ENCODE results near the gene LRP2. TPM values are rescaled to one million over a fixed set of nuclear protein-coding genes. Genes with fewer than 3 reads are reported as not detected.
A peak's percentile ranks its signal among the peaks of the same experiment; 100 is the strongest.
"Not testable (repeated sequence)": the region's sequence is repeated elsewhere in the genome, so short reads cannot be mapped to it uniquely, and the experiment has no call there.

Gene LRP2
- total and polyA plus RNA-seq, 4 donors = 0.09 TPM; not detected in 3

DNA sequence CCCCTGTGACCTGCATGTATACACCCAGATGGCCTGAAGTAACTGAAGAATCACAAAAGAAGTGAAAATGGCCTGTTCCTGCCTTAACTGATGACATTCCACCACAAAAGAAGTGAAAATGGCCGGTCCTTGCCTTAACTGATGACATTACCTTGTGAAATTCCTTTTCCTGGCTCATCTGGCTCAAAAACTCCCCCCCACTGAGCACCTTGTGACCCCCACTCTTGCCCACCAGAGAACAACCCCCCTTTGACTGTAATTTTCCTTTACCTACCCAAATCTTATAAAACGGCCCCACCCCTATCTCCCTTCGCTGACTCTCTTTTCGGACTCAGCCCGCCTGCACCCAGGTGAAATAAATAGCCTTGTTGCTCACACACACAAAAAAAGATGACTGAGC lies 225.9 kb downstream of the LRP2 start:
- intact Hi-C loops (cut with DNase I); H3K4me1 ChIP-seq (ENCODE audit: control insufficient read depth in 1 of 2, insufficient read depth in 2 of 2, low read length in 2 of 2); H3K4me3 ChIP-seq (ENCODE audit: low read length in 2 of 2); H3K27me3 ChIP-seq (ENCODE audit: control insufficient read depth in 1 of 2, insufficient read depth in 2 of 2, low read length in 1 of 2); H3K27ac ChIP-seq (ENCODE audit: low read depth in 1 of 2, low read length in 2 of 2); ATAC-seq (ENCODE audit: low FRiP score); H3K9me3 ChIP-seq (ENCODE audit: control insufficient read depth, low read length); DNase-seq; H3K36me3 ChIP-seq (ENCODE audit: control insufficient read depth in 1 of 2, insufficient read depth in 2 of 2, low read length in 1 of 2): not testable (repeated sequence)
- 81 to 93% methylated on average over 4 to 5 of the region's 5 CpGs for WGBS, 2 donors

DNA sequence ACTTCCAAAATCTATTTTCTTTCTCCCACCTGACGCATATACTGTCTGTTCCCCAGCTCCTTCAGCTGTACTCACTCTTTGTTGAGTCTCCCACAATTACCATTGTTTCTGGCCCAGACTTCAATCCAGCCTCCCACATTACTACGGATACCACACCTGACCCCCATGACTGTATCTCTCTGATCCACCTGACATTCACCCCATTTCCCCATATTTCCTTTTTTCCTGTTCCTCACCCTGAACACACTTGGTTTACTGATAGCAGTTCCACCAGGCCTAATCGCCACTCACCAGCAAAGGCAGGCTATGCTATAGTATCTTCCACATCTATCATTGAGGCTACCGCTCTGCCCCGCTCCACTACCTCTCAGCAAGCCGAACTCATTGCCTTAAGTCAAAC lies 228.1 kb downstream of the LRP2 start:
- ATAC-seq (ENCODE audit: low FRiP score); H3K9me3 ChIP-seq (ENCODE audit: control insufficient read depth, low read length); DNase-seq; H3K36me3 ChIP-seq (ENCODE audit: control insufficient read depth in 1 of 2, insufficient read depth in 2 of 2, low read length in 1 of 2); H3K27me3 ChIP-seq (ENCODE audit: control insufficient read depth in 1 of 2, insufficient read depth in 2 of 2, low read length in 1 of 2); intact Hi-C loops (cut with DNase I); H3K27ac ChIP-seq (ENCODE audit: low read depth in 1 of 2, low read length in 2 of 2); H3K4me1 ChIP-seq (ENCODE audit: control insufficient read depth in 1 of 2, insufficient read depth in 2 of 2, low read length in 2 of 2); H3K4me3 ChIP-seq (ENCODE audit: low read length in 2 of 2): not testable (repeated sequence)
- 80 to 90% methylated on average over 6 of the region's 6 CpGs for WGBS, 2 donors

DNA sequence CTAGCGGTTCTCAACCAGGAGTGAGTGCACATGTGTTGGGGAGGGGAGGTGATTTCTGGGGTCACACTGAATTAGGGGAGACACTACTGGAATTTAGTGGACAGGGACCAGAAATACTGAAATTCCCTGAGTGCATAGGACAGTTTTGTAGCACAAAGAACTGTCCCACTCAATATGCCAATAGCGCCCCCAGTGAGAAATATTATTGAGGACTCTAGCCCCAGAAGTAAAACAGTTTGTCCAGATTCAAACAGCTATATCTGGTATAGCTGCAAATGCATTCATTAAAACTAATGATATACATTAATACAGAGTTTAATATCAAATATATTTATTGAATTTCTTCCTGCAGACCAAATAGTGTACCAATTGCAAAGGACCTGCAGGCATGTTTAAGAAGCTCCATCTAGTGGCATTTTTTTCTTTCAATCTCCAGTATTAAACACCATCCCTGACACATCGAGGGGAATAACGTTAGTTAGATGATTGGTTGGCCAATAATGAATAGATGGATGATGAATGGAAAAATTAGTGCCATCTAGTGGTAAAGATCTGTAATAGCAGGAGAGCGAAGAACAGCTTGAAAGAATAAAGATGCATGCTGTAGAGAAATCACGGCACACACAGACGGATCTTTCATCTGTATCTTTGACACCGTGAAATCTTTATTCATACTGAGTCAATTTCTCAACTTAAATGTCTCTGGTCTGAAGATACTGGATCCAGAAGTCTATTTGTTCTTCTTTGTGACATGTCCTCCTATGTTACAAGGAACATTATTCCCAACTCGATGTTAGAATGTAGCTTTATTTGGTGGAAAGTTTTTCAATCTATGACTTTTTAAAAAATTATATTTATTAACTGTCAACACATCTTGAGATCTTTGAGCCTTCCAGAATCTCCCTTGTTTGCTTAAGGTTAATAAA lies 230.5 kb downstream of the LRP2 start:
- Histone ChIP-seq H3K9me3 (ENCODE audit: control insufficient read depth, low read length) (no peaks in the 10 kb centered on the region), H3K36me3 (ENCODE audit: control insufficient read depth in 1 of 2, insufficient read depth in 2 of 2, low read length in 1 of 2) (no peaks in the 10 kb centered on the region), H3K27me3 (ENCODE audit: control insufficient read depth in 1 of 2, insufficient read depth in 2 of 2, low read length in 1 of 2) (no peaks in the 10 kb centered on the region), H3K4me1 (ENCODE audit: control insufficient read depth in 1 of 2, insufficient read depth in 2 of 2, low read length in 2 of 2) (peaks cover 0 to 2% of the 10 kb centered on the region in 2 donors), H3K27ac (ENCODE audit: low read depth in 1 of 2, low read length in 2 of 2) (no peak overlapping the region), H3K4me3 (ENCODE audit: low read length in 2 of 2) (no peak overlapping the region)
- 31% methylated on average over 9 of the region's 9 CpGs for WGBS, 2 donors
- intact Hi-C loops (cut with DNase I) = no loop called here
- DNase-seq (no peak), ATAC-seq (ENCODE audit: low FRiP score) (peak; percentile 80)

DNA sequence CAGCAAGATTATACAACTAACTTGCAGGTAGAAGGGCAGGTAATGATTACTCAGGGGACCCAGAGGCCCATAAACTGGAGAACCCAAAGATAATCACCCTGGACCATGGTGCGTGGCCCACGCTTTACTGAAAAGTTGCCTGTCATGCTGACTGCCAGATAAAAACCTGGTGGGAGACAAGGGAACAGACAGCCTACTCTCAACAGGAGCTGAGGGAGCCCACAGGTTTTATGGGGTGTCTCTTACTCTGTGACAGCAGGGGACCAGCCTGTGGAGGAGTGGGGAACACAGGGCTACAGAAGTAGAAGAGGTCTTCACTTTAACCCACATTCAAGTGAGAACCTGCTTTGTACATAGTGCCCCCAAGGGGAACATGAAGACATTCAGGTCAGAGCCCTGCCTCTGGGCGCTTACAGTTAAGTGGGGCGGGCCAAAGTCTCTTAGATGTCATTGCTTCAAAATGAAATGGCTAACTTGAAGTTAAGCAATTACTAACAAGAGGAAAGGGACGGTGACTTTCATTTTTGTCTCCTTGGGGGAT lies 232.6 kb downstream of the LRP2 start:
- no peaks in the 10 kb centered on the region for H3K36me3 ChIP-seq (ENCODE audit: control insufficient read depth in 1 of 2, insufficient read depth in 2 of 2, low read length in 1 of 2)
- ATAC-seq (ENCODE audit: low FRiP score) = no peak
- intact Hi-C loops (cut with DNase I) = no loop called here
- H3K27ac ChIP-seq (ENCODE audit: low read depth in 1 of 2, low read length in 2 of 2) = no peak overlapping the region
- peaks cover 0 to 2% of the 10 kb centered on the region in 2 donors for H3K4me1 ChIP-seq (ENCODE audit: control insufficient read depth in 1 of 2, insufficient read depth in 2 of 2, low read length in 2 of 2)
- 90 to 91% methylated on average over 5 of the region's 5 CpGs for WGBS, 2 donors
- no peaks in the 10 kb centered on the region for H3K9me3 ChIP-seq (ENCODE audit: control insufficient read depth, low read length)
- no peak for DNase-seq
- H3K27me3 ChIP-seq (ENCODE audit: control insufficient read depth in 1 of 2, insufficient read depth in 2 of 2, low read length in 1 of 2) = no peaks in the 10 kb centered on the region
- no peak overlapping the region for H3K4me3 ChIP-seq (ENCODE audit: low read length in 2 of 2)

DNA sequence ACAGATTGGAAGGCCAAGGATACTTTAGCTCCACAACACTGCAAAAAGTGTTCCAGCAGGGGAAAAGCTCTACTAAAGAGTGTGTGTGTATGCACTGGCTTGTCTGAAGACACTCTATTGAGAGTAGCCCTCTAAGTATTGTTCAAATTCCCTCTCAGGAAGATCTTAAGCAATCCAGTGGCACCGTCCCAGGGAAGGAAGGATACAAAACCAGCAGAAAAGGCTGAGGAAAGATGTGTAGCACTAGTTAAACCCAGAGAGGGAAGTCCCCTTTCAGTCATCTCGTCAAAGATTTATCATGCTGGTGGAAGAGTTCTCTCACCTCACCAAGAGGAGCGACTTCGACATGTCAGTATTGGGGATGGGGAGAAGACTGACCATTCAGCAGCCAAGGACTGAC lies 242.5 kb downstream of the LRP2 start:
- H3K36me3 ChIP-seq (ENCODE audit: control insufficient read depth in 1 of 2, insufficient read depth in 2 of 2, low read length in 1 of 2) = no peaks in the 10 kb centered on the region
- no peak overlapping the region for H3K4me3 ChIP-seq (ENCODE audit: low read length in 2 of 2)
- WGBS, 2 donors = 88 to 89% methylated on average over 4 of the region's 4 CpGs
- no peaks in the 10 kb centered on the region for H3K9me3 ChIP-seq (ENCODE audit: control insufficient read depth, low read length)
- ATAC-seq (ENCODE audit: low FRiP score) (no peak), DNase-seq (no peak)
- no peak overlapping the region for H3K27ac ChIP-seq (ENCODE audit: low read depth in 1 of 2, low read length in 2 of 2)
- H3K4me1 ChIP-seq (ENCODE audit: control insufficient read depth in 1 of 2, insufficient read depth in 2 of 2, low read length in 2 of 2) = no peaks in the 10 kb centered on the region
- no peaks in the 10 kb centered on the region for H3K27me3 ChIP-seq (ENCODE audit: control insufficient read depth in 1 of 2, insufficient read depth in 2 of 2, low read length in 1 of 2)
- intact Hi-C loops (cut with DNase I) = loop anchor here in 1 of 2 donors (10.0 kb wide), 1 partner anchor 155 kb away; no protein-coding TSS in a partner anchor

DNA sequence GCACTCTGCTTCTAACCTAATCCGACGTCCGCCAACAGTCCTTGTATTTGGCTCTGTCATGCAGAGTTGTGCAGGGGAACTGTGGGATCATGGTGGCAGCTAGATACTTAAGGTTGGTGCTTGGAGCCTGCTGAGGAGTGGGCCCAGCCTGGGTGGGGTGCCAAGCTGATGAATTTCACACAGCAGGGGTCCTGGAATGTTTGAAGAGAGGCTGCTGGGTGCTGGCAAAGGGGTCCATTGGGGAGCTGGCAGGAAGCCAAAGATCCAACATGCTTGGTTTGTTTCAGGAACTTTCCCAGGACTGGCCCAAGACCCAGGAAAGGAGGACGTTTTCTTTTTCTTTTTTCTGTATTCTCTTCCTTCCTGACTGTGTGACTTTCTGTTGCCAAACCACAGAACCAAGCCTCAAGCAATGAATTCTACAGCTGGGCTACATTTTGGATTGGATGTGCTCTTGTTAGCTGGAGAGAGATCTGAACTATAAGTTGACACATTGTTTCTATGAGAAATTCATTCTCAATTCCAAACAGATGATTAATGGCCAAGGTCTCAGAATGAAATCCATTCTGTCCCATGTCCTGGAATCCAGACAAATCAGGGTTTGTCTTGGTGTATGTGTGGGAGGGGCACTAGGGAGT lies 243.1 kb downstream of the LRP2 start:
- Histone ChIP-seq H3K4me3 (ENCODE audit: low read length in 2 of 2) (no peak overlapping the region), H3K27ac (ENCODE audit: low read depth in 1 of 2, low read length in 2 of 2) (no peak overlapping the region), H3K36me3 (ENCODE audit: control insufficient read depth in 1 of 2, insufficient read depth in 2 of 2, low read length in 1 of 2) (no peaks in the 10 kb centered on the region), H3K9me3 (ENCODE audit: control insufficient read depth, low read length) (no peaks in the 10 kb centered on the region), H3K27me3 (ENCODE audit: control insufficient read depth in 1 of 2, insufficient read depth in 2 of 2, low read length in 1 of 2) (no peaks in the 10 kb centered on the region), H3K4me1 (ENCODE audit: control insufficient read depth in 1 of 2, insufficient read depth in 2 of 2, low read length in 2 of 2) (no peaks in the 10 kb centered on the region)
- WGBS, 2 donors = 55 to 64% methylated on average over 4 of the region's 4 CpGs
- DNase-seq (no peak), ATAC-seq (ENCODE audit: low FRiP score) (no peak)
- intact Hi-C loops (cut with DNase I) = loop anchor here in 1 of 2 donors (10.0 kb wide), 1 partner anchor 156 kb away; no protein-coding TSS in a partner anchor

DNA sequence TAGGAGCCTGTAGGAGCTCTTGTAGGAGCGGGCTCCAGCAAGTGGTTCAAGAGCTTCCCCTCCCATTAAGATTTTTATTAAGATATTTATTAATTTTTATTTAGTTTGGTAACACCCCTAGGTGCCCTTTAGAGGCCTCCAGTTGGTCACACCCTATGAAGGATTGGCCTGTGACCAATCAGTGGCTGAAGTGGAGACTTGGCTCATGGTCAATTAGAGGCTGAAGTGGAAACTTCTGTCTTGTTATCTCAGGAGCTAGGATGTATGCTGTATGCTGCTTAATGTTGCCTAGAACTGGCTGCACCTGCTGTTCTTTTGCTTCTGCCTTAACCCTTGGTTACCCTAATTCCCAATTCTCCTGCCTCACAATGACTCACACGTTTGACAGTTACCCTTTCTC lies 244.3 kb downstream of the LRP2 start:
- no peak for DNase-seq
- Histone ChIP-seq H3K27ac (ENCODE audit: low read depth in 1 of 2, low read length in 2 of 2) (no peak overlapping the region), H3K9me3 (ENCODE audit: control insufficient read depth, low read length) (no peaks in the 10 kb centered on the region), H3K4me1 (ENCODE audit: control insufficient read depth in 1 of 2, insufficient read depth in 2 of 2, low read length in 2 of 2) (no peaks in the 10 kb centered on the region), H3K27me3 (ENCODE audit: control insufficient read depth in 1 of 2, insufficient read depth in 2 of 2, low read length in 1 of 2) (no peaks in the 10 kb centered on the region), H3K36me3 (ENCODE audit: control insufficient read depth in 1 of 2, insufficient read depth in 2 of 2, low read length in 1 of 2) (no peaks in the 10 kb centered on the region), H3K4me3 (ENCODE audit: low read length in 2 of 2) (no peak overlapping the region)
- no peak for ATAC-seq (ENCODE audit: low FRiP score)
- 77% methylated on average over 2 of the region's 2 CpGs for WGBS, 2 donors
- intact Hi-C loops (cut with DNase I) = loop anchor here in 1 of 2 donors (10.0 kb wide), 1 partner anchor 157 kb away; no protein-coding TSS in a partner anchor

DNA sequence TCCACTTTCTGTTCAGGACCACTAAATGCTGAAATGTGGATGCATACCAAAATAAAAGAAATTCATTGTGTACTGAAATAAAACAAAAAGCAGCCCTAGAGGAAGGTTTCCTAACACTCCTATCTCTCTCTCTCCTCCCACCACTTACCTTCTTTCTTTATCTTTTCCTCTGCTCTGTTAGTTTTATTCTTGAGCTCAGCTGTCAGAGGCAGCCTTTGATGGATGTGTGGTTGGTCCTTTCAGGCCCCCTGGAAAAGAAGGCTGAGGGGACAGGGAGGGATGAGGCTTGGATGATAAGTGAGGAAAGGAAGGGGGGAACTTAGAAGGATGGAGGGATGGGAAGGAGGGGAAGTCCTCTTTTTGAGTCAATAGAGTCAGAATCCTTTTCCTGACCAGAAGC lies 245.3 kb downstream of the LRP2 start:
- Histone ChIP-seq H3K4me1 (ENCODE audit: control insufficient read depth in 1 of 2, insufficient read depth in 2 of 2, low read length in 2 of 2) (no peaks in the 10 kb centered on the region), H3K36me3 (ENCODE audit: control insufficient read depth in 1 of 2, insufficient read depth in 2 of 2, low read length in 1 of 2) (no peaks in the 10 kb centered on the region), H3K9me3 (ENCODE audit: control insufficient read depth, low read length) (no peaks in the 10 kb centered on the region), H3K27ac (ENCODE audit: low read depth in 1 of 2, low read length in 2 of 2) (no peak overlapping the region), H3K4me3 (ENCODE audit: low read length in 2 of 2) (no peak overlapping the region), H3K27me3 (ENCODE audit: control insufficient read depth in 1 of 2, insufficient read depth in 2 of 2, low read length in 1 of 2) (no peaks in the 10 kb centered on the region)
- DNase-seq (no peak), ATAC-seq (ENCODE audit: low FRiP score) (no peak)
- intact Hi-C loops (cut with DNase I) = loop anchor here in 1 of 2 donors (10.0 kb wide), 1 partner anchor 158 kb away; no protein-coding TSS in a partner anchor
